ENCODE data around the gene RLN3. TPM values are rescaled to one million over a fixed set of nuclear protein-coding genes. Genes with fewer than 3 reads are reported as not detected.

Gene RLN3
- total RNA-seq, 4 donors from 2014 or later: not detected

GRCh38 chr19:13984186-13984585 lies 43.8 kb upstream of the RLN3 start:
- Histone ChIP-seq H3K9me3 (no peaks in the 10 kb centered on the region), H3K4me3 (replicated peaks in 1 of 3) (no peak overlapping the region), H3K4me1 (peaks cover 28 to 43% of the 10 kb centered on the region in 2 donors), H3K27me3 (no peaks in the 10 kb centered on the region), H3K36me3 (peaks cover 4 to 8% of the 10 kb centered on the region in 2 donors), H3K27ac (no peak overlapping the region)
- WGBS, 2 donors: 81 to 83% methylated on average over 8 to 12 of the region's 15 CpGs
- DNase-seq: no peak
- intact Hi-C loops (cut with DNase I): no loop called here
- no peak for TF ChIP-seq CTCF (IDR thresholded peaks at IDR 0.05)
- TF ChIP-seq POLR2A (IDR thresholded peaks at IDR 0.05): no peak

GRCh38 chr19:13984875-13985741 lies 42.8 kb upstream of the RLN3 start:
- Histone ChIP-seq H3K36me3 (peaks cover 4 to 8% of the 10 kb centered on the region in 2 donors), H3K4me3 (replicated peaks in 1 of 3) (no peak overlapping the region), H3K9me3 (no peaks in the 10 kb centered on the region), H3K27ac (peak overlapping the region; percentile 76 to 84 (median 78)), H3K27me3 (no peaks in the 10 kb centered on the region), H3K4me1 (peaks cover 25 to 38% of the 10 kb centered on the region in 2 donors)
- peak; percentile 78 to 84 for DNase-seq
- WGBS, 2 donors: 58 to 77% methylated on average over 25 of the region's 25 CpGs
- intact Hi-C loops (cut with DNase I): no loop called here
- TF ChIP-seq CTCF (IDR thresholded peaks at IDR 0.05) (no peak), POLR2A (IDR thresholded peaks at IDR 0.05) (no peak)

GRCh38 chr19:13985771-13986347 lies 42.1 kb upstream of the RLN3 start:
- DNase-seq: no peak
- Histone ChIP-seq H3K4me3 (replicated peaks in 1 of 3) (no peak overlapping the region), H3K36me3 (peaks cover 4 to 8% of the 10 kb centered on the region in 2 donors), H3K4me1 (peaks cover 25 to 38% of the 10 kb centered on the region in 2 donors), H3K27ac (peak overlapping the region; percentile 76 to 84 (median 78)), H3K27me3 (no peaks in the 10 kb centered on the region), H3K9me3 (no peaks in the 10 kb centered on the region)
- 62 to 100% methylated on average over 5 to 6 of the region's 10 CpGs for WGBS, 2 donors
- intact Hi-C loops (cut with DNase I): no loop called here
- TF ChIP-seq CTCF (IDR thresholded peaks at IDR 0.05): no peak
- TF ChIP-seq POLR2A (IDR thresholded peaks at IDR 0.05): no peak

GRCh38 chr19:13986348-13986904 lies 41.5 kb upstream of the RLN3 start:
- Histone ChIP-seq H3K27me3 (no peaks in the 10 kb centered on the region), H3K4me3 (replicated peaks in 1 of 3) (no peak overlapping the region), H3K4me1 (peaks cover 25 to 38% of the 10 kb centered on the region in 2 donors), H3K36me3 (peaks cover 4 to 12% of the 10 kb centered on the region in 2 donors), H3K9me3 (no peaks in the 10 kb centered on the region), H3K27ac (peak overlapping the region; percentile 76 to 84 (median 78))
- peak; percentile 69 to 76 for DNase-seq
- TF ChIP-seq CTCF (IDR thresholded peaks at IDR 0.05) (no peak), POLR2A (IDR thresholded peaks at IDR 0.05) (peak in 1 of 2 donors; percentile 7)
- intact Hi-C loops (cut with DNase I): no loop called here
- 45 to 59% methylated on average over 16 to 19 of the region's 19 CpGs for WGBS, 2 donors
